ENCODE results near the gene GNAQ. TPM values are rescaled to one million over a fixed set of nuclear protein-coding genes. Genes with fewer than 3 reads are reported as not detected.

Gene GNAQ
- total and polyA plus RNA-seq, 2 of the 13 experiments (the other 11 are each of a cell fraction or from before 2014, with no cell fraction given): 16.5 to 17.7 TPM

- no peak for TF ChIP-seq FLYWCH1 (CRISPR knock-in tag; IDR thresholded peaks at IDR 0.05)
These were observed 129.8 kb downstream of the GNAQ start (continued) for GRCh38 chr9:77901771-77902170.

GRCh38 chr9:77901018-77901417, 130.6 kb downstream of the GNAQ start:
- Histone ChIP-seq H3K27me3 (ENCODE audit: control insufficient read depth in 1 of 2, insufficient read depth in 2 of 2, low read length in 2 of 2) (no peaks in the 10 kb centered on the region), H4K20me1 (ENCODE audit: insufficient read depth, low read length) (no peaks in the 10 kb centered on the region), H3K4me2 (ENCODE audit: low read depth, low read length) (no peak overlapping the region), H3K27ac (ENCODE audit: extremely low read length, insufficient read depth, low read length) (no peak overlapping the region), H3K9me3 (ENCODE audit: low read length) (no peaks in the 10 kb centered on the region), H3K9ac (ENCODE audit: insufficient read depth, low read depth, low read length) (no peak overlapping the region), H3K79me2 (ENCODE audit: insufficient read depth, low read length) (no peaks in the 10 kb centered on the region), H3K36me3 (replicated peaks in 1 of 2; ENCODE audit: control insufficient read depth in 1 of 2, insufficient read depth in 2 of 2, low read length in 2 of 2) (no peaks in the 10 kb centered on the region; a peak in 2 of 5 replicates), H3K4me1 (ENCODE audit: insufficient read depth, low read length) (no peaks in the 10 kb centered on the region), H3K4me3 (replicated peaks in 1 of 3; ENCODE audit: insufficient read depth in 1 of 3, low read depth in 2 of 3, low read length in 3 of 3) (no peak overlapping the region), H2AFZ (ENCODE audit: low read length) (no peak overlapping the region)
- intact Hi-C loops (cut with micrococcal nuclease; ENCODE audit: unreplicated experiment): no loop called here
- no peak for FAIRE-seq
- ATAC-seq: no peak
- in situ Hi-C loops (cut with HindIII; ENCODE audit: extremely low pct_ligation_motif_present, low pct_unique_long_range_greater_than_20kb): no loop called here
- BruUV-seq (replicated peaks): no TSS peak
- POLR2A ChIA-PET: no interaction called here
- WGBS (ENCODE audit: low lambda C conversion rate): 99% methylated on average over 3 of the region's 3 CpGs
- no peak for DNase-seq (ENCODE audit: low spot score)
- CTCF ChIA-PET (ENCODE audit: low intra/inter-chr PET ratio, low total read pairs): no interaction called here
- TF ChIP-seq FOXJ3 (CRISPR knock-in tag; IDR thresholded peaks at IDR 0.05; ENCODE audit: borderline replicate concordance): no peak
- no peak for TF ChIP-seq CBFB (CRISPR knock-in tag; IDR thresholded peaks at IDR 0.05)
- no peak for TF ChIP-seq SSRP1 (CRISPR knock-in tag; IDR thresholded peaks at IDR 0.05)
- no peak for TF ChIP-seq HNRNPK (IDR thresholded peaks at IDR 0.05; ENCODE audit: low read depth, low read length, poor library complexity, severe bottlenecking)
- no peak for TF ChIP-seq BHLHE40 (IDR thresholded peaks at IDR 0.05; ENCODE audit: low read length)
- TF ChIP-seq HDAC2 (CRISPR knock-in tag; IDR thresholded peaks at IDR 0.05): no peak
- no peak for TF ChIP-seq SALL2 (CRISPR knock-in tag; IDR thresholded peaks at IDR 0.05)
- TF ChIP-seq ZNF749 (CRISPR knock-in tag; IDR thresholded peaks at IDR 0.05; ENCODE audit: borderline replicate concordance): no peak
- TF ChIP-seq ZBTB43 (CRISPR knock-in tag; conservative IDR thresholded peaks at IDR 0.05): no peak
- TF ChIP-seq ZBTB2 (CRISPR knock-in tag; IDR thresholded peaks at IDR 0.05; ENCODE audit: low read depth): no peak
- no peak for TF ChIP-seq GABPB1 (CRISPR knock-in tag; IDR thresholded peaks at IDR 0.05)
- TF ChIP-seq ZBTB38 (CRISPR knock-in tag; IDR thresholded peaks at IDR 0.05): no peak
- no peak for TF ChIP-seq SIX4 (CRISPR knock-in tag; IDR thresholded peaks at IDR 0.05)
- TF ChIP-seq ZNF275 (CRISPR knock-in tag; IDR thresholded peaks at IDR 0.05; ENCODE audit: borderline replicate concordance): no peak
- no peak for TF ChIP-seq ZNF800 (CRISPR knock-in tag; IDR thresholded peaks at IDR 0.05)
- TF ChIP-seq ZSCAN21 (CRISPR knock-in tag; IDR thresholded peaks at IDR 0.05; ENCODE audit: borderline replicate concordance): no peak
- TF ChIP-seq U2AF2 (IDR thresholded peaks at IDR 0.05; ENCODE audit: low read depth, low read length): no peak
- no peak for TF ChIP-seq NFKBIZ (CRISPR knock-in tag; IDR thresholded peaks at IDR 0.05)
- no peak for TF ChIP-seq EED (CRISPR knock-in tag; IDR thresholded peaks at IDR 0.05)

Data from HepG2 (cell line).